RWPE2 (cell line): ENCODE data around the gene LRRC2.
"Not testable (repeated sequence)": the region's sequence is repeated elsewhere in the genome, so short reads cannot be mapped to it uniquely, and the experiment has no call there.

Experiments
- ATAC-seq: fragments of 200-7000 bp; cut with Tn5 transposase; 3 replicates; pipeline ENCODE4 v1.9.1; 2021; ENCODE audit warnings: low read depth
- DNase-seq: peaks from one replicate; pipeline ENCODE4 v3.0.0-alpha.2; 2020; ENCODE audit warnings: low spot score
- H3K27ac ChIP-seq: fragments of 450-650 bp; 2 replicates; pipeline ENCODE4 v1.5.1; 2017; ENCODE audit warnings: mild to moderate bottlenecking; ENCODE audit not compliant: poor library complexity, severe bottlenecking
- H3K27me3 ChIP-seq: fragments of 250-450 bp; sonication (Bioruptor Pico); 2 replicates; pipeline ENCODE4 v1.5.1; 2021; ENCODE audit warnings: mild to moderate bottlenecking, moderate library complexity; ENCODE audit not compliant: insufficient read depth, poor library complexity, severe bottlenecking
- H3K36me3 ChIP-seq: fragments of 250-450 bp; sonication (Bioruptor Pico); 2 replicates; pipeline ENCODE4 v1.5.1; 2020; ENCODE audit warnings: low read depth, mild to moderate bottlenecking, moderate library complexity
- H3K4me1 ChIP-seq: fragments of 250-450 bp; sonication (Bioruptor Pico); 2 replicates; pipeline ENCODE4 v1.5.1; 2021; ENCODE audit warnings: mild to moderate bottlenecking, moderate library complexity; ENCODE audit not compliant: insufficient read depth, poor library complexity, severe bottlenecking
- H3K4me3 ChIP-seq: fragments of 250-450 bp; sonication (Bioruptor Pico); 2 replicates; pipeline ENCODE4 v1.5.1; 2021; ENCODE audit warnings: mild to moderate bottlenecking, moderate library complexity; ENCODE audit not compliant: severe bottlenecking
- H3K9me3 ChIP-seq: fragments of 250-450 bp; sonication (Bioruptor Pico); 2 replicates; pipeline ENCODE4 v1.5.1; 2021; ENCODE audit warnings: mild to moderate bottlenecking, moderate library complexity; ENCODE audit not compliant: severe bottlenecking
- CTCF ChIP-seq: fragments of 450-650 bp; IDR thresholded peaks from one replicate; pipeline ENCODE4 v1.5.1; 2017; ENCODE audit warnings: mild to moderate bottlenecking, moderate library complexity; ENCODE audit not compliant: poor library complexity, severe bottlenecking

Gene LRRC2

GRCh38 chr3:46527239-46527638, 38.9 kb downstream of the LRRC2 start:
- Histone ChIP-seq H3K27me3 (no peaks in the 10 kb centered on the region), H3K36me3 (no peaks in the 10 kb centered on the region), H3K27ac (no peak overlapping the region), H3K4me3 (no peak overlapping the region), H3K9me3 (no peaks in the 10 kb centered on the region), H3K4me1 (no peaks in the 10 kb centered on the region)
- TF ChIP-seq CTCF, result no peak
- no peak for DNase-seq
- ATAC-seq, result peak; percentile 71

GRCh38 chr3:46524832-46525231, 41.3 kb downstream of the LRRC2 start:
- no peak for ATAC-seq
- Histone ChIP-seq H3K4me1 (peaks cover 7% of the 10 kb centered on the region), H3K27ac (no peak overlapping the region), H3K36me3 (no peaks in the 10 kb centered on the region), H3K9me3 (no peaks in the 10 kb centered on the region), H3K27me3 (no peaks in the 10 kb centered on the region), H3K4me3 (no peak overlapping the region)
- DNase-seq, result no peak
- TF ChIP-seq CTCF, result no peak

GRCh38 chr3:46524008-46524407, 42.1 kb downstream of the LRRC2 start:
- Histone ChIP-seq H3K4me1 (peaks cover 7% of the 10 kb centered on the region), H3K9me3 (no peaks in the 10 kb centered on the region), H3K27ac (no peak overlapping the region), H3K36me3 (no peaks in the 10 kb centered on the region), H3K27me3 (no peaks in the 10 kb centered on the region), H3K4me3 (no peak overlapping the region)
- DNase-seq (no peak), ATAC-seq (no peak)
- no peak for TF ChIP-seq CTCF

- Histone ChIP-seq H3K4me3 (no peak overlapping the region), H3K4me1 (peaks cover 7% of the 10 kb centered on the region), H3K36me3 (no peaks in the 10 kb centered on the region), H3K9me3 (no peaks in the 10 kb centered on the region), H3K27ac (no peak overlapping the region), H3K27me3 (no peaks in the 10 kb centered on the region)
- no peak for ATAC-seq
- TF ChIP-seq CTCF, result no peak
- no peak for DNase-seq
These were observed 42.5 kb downstream of the LRRC2 start for GRCh38 chr3:46523556-46523955.

- H3K9me3 ChIP-seq, ATAC-seq, H3K27ac ChIP-seq, H3K4me3 ChIP-seq, DNase-seq, H3K36me3 ChIP-seq, H3K27me3 ChIP-seq: not testable (repeated sequence)
- H3K4me1 ChIP-seq, result peaks cover 15% of the 10 kb centered on the region
These were observed 43.9 kb downstream of the LRRC2 start for GRCh38 chr3:46522201-46522600.
